H9 (cell line): ENCODE measurements around the gene CNDP2. TPM values are rescaled to one million over a fixed set of nuclear protein-coding genes. Genes with fewer than 3 reads are reported as not detected.

Source experiments
- DNase-seq: peaks from one replicate; pipeline ENCODE4 v3.0.0-alpha.2; 2017
- H2AFZ ChIP-seq: one replicate; pipeline ENCODE4 v1.6.1; 2013; ENCODE audit warnings: mild to moderate bottlenecking, low read length, control low read depth, moderate library complexity
- H2AK5ac ChIP-seq: 2 replicates; pipeline ENCODE4 v1.6.1; 2013; ENCODE audit warnings: low read length, control low read depth, mixed read lengths; ENCODE audit not compliant: insufficient read length
- H2BK120ac ChIP-seq: one replicate; pipeline ENCODE4 v1.6.1; 2013; ENCODE audit warnings: low read depth, mild to moderate bottlenecking, low read length, control low read depth, inconsistent platforms; ENCODE audit not compliant: poor library complexity, severe bottlenecking
- H2BK12ac ChIP-seq: 2 replicates; pipeline ENCODE4 v1.6.1; 2013; ENCODE audit warnings: low read length, control low read depth, mixed read lengths, low read depth; ENCODE audit not compliant: insufficient read length
- H2BK15ac ChIP-seq: 2 replicates; pipeline ENCODE4 v1.6.1; 2013; ENCODE audit warnings: low read depth, low read length, control low read depth
- H2BK20ac ChIP-seq: one replicate; pipeline ENCODE4 v1.6.1; 2013; ENCODE audit warnings: low read depth, mild to moderate bottlenecking, low read length, control low read depth, inconsistent platforms; ENCODE audit not compliant: poor library complexity, severe bottlenecking
- H2BK5ac ChIP-seq: 2 replicates; pipeline ENCODE4 v1.6.1; 2013; ENCODE audit warnings: low read length, control low read depth, mixed read lengths; ENCODE audit not compliant: insufficient read length
- H3K14ac ChIP-seq: 2 replicates; pipeline ENCODE4 v1.6.1; 2013; ENCODE audit warnings: low read length, control low read depth; ENCODE audit not compliant: insufficient read depth
- H3K18ac ChIP-seq: 2 replicates; pipeline ENCODE4 v1.6.1; 2013; ENCODE audit warnings: low read depth, mild to moderate bottlenecking, mixed read lengths, low read length, control low read depth; ENCODE audit not compliant: insufficient read length
- H3K23ac ChIP-seq: 2 replicates; pipeline ENCODE4 v1.6.1; 2013; ENCODE audit warnings: low read length, control low read depth, mixed read lengths, low read depth; ENCODE audit not compliant: insufficient read length
- H3K23me2 ChIP-seq: 2 replicates; pipeline ENCODE4 v1.6.1; 2013; ENCODE audit warnings: low read depth, mild to moderate bottlenecking, mixed read lengths, low read length, control low read depth; ENCODE audit not compliant: insufficient read length, poor library complexity, severe bottlenecking
- H3K27ac ChIP-seq: 2 replicates; pipeline ENCODE4 v1.5.1; 2013; ENCODE audit warnings: low read length, control low read depth, mixed read lengths, low read depth; ENCODE audit not compliant: insufficient read length
- H3K27me3 ChIP-seq: 2 replicates; pipeline ENCODE4 v1.6.1; 2013; ENCODE audit warnings: low read length, control low read depth, inconsistent platforms; ENCODE audit not compliant: insufficient read depth
- H3K4ac ChIP-seq: 2 replicates; pipeline ENCODE4 v1.6.1; 2013; ENCODE audit warnings: low read depth, mild to moderate bottlenecking, control low read depth, inconsistent platforms, low read length, moderate library complexity
- H3K4me1 ChIP-seq: 2 replicates; pipeline ENCODE4 v1.6.1; 2013; ENCODE audit warnings: low read length, control low read depth, inconsistent platforms; ENCODE audit not compliant: insufficient read depth
- H3K4me2 ChIP-seq: 2 replicates; pipeline ENCODE4 v1.6.1; 2013; ENCODE audit warnings: low read length, control low read depth, mixed read lengths; ENCODE audit not compliant: insufficient read length, insufficient read depth
- H3K56ac ChIP-seq: 2 replicates; pipeline ENCODE4 v1.6.1; 2013; ENCODE audit warnings: low read depth, mild to moderate bottlenecking, mixed read lengths, low read length, control low read depth; ENCODE audit not compliant: insufficient read length
- H3K79me1 ChIP-seq: 2 replicates; pipeline ENCODE4 v1.6.1; 2013; ENCODE audit warnings: low read depth, mild to moderate bottlenecking, moderate library complexity, low read length, control low read depth, inconsistent platforms; ENCODE audit not compliant: insufficient read depth, poor library complexity, severe bottlenecking
- H3K79me2 ChIP-seq: 2 replicates; pipeline ENCODE4 v1.6.1; 2013; ENCODE audit warnings: low read length, control low read depth, inconsistent platforms; ENCODE audit not compliant: insufficient read depth
- H3K9ac ChIP-seq: 2 replicates; pipeline ENCODE4 v1.6.1; 2013; ENCODE audit warnings: low read length, control low read depth, mixed read lengths; ENCODE audit not compliant: insufficient read length; ENCODE audit errors: extremely low read depth
- H3K9me3 ChIP-seq: one replicate; pipeline ENCODE4 v1.6.1; 2013; ENCODE audit warnings: low read depth, low read length, inconsistent platforms; ENCODE audit not compliant: control insufficient read depth
- H3T11ph ChIP-seq: one replicate; pipeline ENCODE4 v1.6.1; 2013; ENCODE audit warnings: mild to moderate bottlenecking, low read length, control low read depth, inconsistent platforms
- H4K20me1 ChIP-seq: one replicate; pipeline ENCODE4 v1.6.1; 2013; ENCODE audit not compliant: control insufficient read depth, insufficient read length, insufficient read depth
- H4K5ac ChIP-seq: 2 replicates; pipeline ENCODE4 v1.6.1; 2013; ENCODE audit warnings: low read depth, mild to moderate bottlenecking, mixed read lengths, low read length, control low read depth; ENCODE audit not compliant: insufficient read length
- H4K8ac ChIP-seq: replicated peaks from 2 replicates; pipeline ENCODE4 v1.6.1; 2013; ENCODE audit warnings: low read length, control low read depth, mixed read lengths, low read depth; ENCODE audit not compliant: insufficient read length
- H4K91ac ChIP-seq: 2 replicates; pipeline ENCODE4 v1.6.1; 2013; ENCODE audit warnings: low read depth, mild to moderate bottlenecking, moderate library complexity, mixed read lengths, low read length, control low read depth; ENCODE audit not compliant: insufficient read length
- H3K27ac Mint-ChIP-seq, 3 experiments: 2 replicates in 2 of 3; 3 replicates in 1 of 3; pipeline ENCODE4 v1.8.0; 2020 to 2021; ENCODE audit warnings: mixed read lengths in 3 of 3, mild to moderate bottlenecking in 1 of 3, moderate library complexity in 1 of 3
- H3K27me3 Mint-ChIP-seq: 2 replicates; pipeline ENCODE4 v1.8.0; 2021; ENCODE audit warnings: low read depth, mild to moderate bottlenecking, moderate library complexity, mixed read lengths
- H3K36me3 Mint-ChIP-seq, 3 experiments: 2 replicates in 2 of 3; 3 replicates in 1 of 3; pipeline ENCODE4 v1.8.0; 2020 to 2021; ENCODE audit warnings: low read depth in 3 of 3, mixed read lengths in 3 of 3; ENCODE audit not compliant: insufficient read depth in 1 of 3
- H3K4me1 Mint-ChIP-seq, 2 experiments: 2 replicates each; pipeline ENCODE4 v1.8.0; 2020; ENCODE audit warnings: mixed read lengths in 2 of 2
- H3K4me3 Mint-ChIP-seq, 2 experiments: 2 replicates in 1 of 2; 3 replicates in 1 of 2; pipeline ENCODE4 v1.8.0; 2020 to 2021; ENCODE audit warnings: mild to moderate bottlenecking in 2 of 2, mixed read lengths in 2 of 2, moderate library complexity in 1 of 2
- H3K9me3 Mint-ChIP-seq, 2 experiments: 2 replicates in 1 of 2; 3 replicates in 1 of 2; pipeline ENCODE4 v1.8.0; 2020; ENCODE audit warnings: mild to moderate bottlenecking in 2 of 2, mixed read lengths in 2 of 2, moderate library complexity in 1 of 2
- CTCF ChIP-seq: fragments of 200-600 bp; sonication (generic); conservative IDR thresholded peaks from 3 replicates; pipeline ENCODE4 v1.8.0; 2021; ENCODE audit warnings: antibody characterized with exemption, mild to moderate bottlenecking
- WGBS: extraction: QIAGEN DNeasy Blood & Tissue Kit; methylation state at CpG from one replicate; pipeline ENCODE4 v1.1.7; 2013; ENCODE audit warnings: missing lambda C conversion rate, low lambda C conversion rate, mixed read lengths; ENCODE audit not compliant: insufficient read length; ENCODE audit errors: extremely low coverage; 5-methylcytosine and 5-hydroxymethylcytosine counted together
- total RNA-seq: library from RNA; stranded (reverse); gene quantifications from 2 replicates; pipeline ENCODE4 v1.2.1, GENCODE V29; 2021

CNDP2 gene
- total RNA-seq, 1 experiment from 2014 or later, result 212 TPM

GRCh38 chr18:74507927-74508326, 11.8 kb downstream of the CNDP2 start:
- Histone ChIP-seq H2BK15ac (no peak overlapping the region), H4K91ac (no peak overlapping the region), H3K23ac (no peak overlapping the region), H3T11ph (no peak overlapping the region), H3K4me2 (no peak overlapping the region), H4K5ac (no peak overlapping the region), H2AFZ (no peak overlapping the region), H3K27me3 (no peaks in the 10 kb centered on the region), H4K8ac (no peak overlapping the region), H2BK20ac (no peak overlapping the region), H3K56ac (no peak overlapping the region), H3K4ac (no peak overlapping the region), H3K23me2 (no peaks in the 10 kb centered on the region), H3K27ac (no peak overlapping the region), H3K9ac (no peak overlapping the region), H4K20me1 (no peaks in the 10 kb centered on the region), H2BK5ac (no peak overlapping the region), H2AK5ac (no peak overlapping the region), H3K9me3 (no peaks in the 10 kb centered on the region), H3K4me1 (no peaks in the 10 kb centered on the region; the same call in 1 of the 2 replicates), H3K18ac (no peak overlapping the region), H2BK120ac (no peak overlapping the region), H2BK12ac (no peak overlapping the region), H3K14ac (no peak overlapping the region), H3K79me2 (no peaks in the 10 kb centered on the region), H3K79me1 (peaks cover 6% of the 10 kb centered on the region)
- peak; percentile 19 for DNase-seq
- Mint-ChIP-seq H3K9me3 (no peaks in the 10 kb centered on the region; a peak in 1 of 5 replicates), H3K36me3 (peaks cover 65 to 93% (median 83%) of the 10 kb centered on the region in 3 experiments), H3K27ac (peak overlapping the region in 2 of 3 experiments; percentile 68 to 77; a peak in 4 of 7 replicates), H3K27me3 (no peaks in the 10 kb centered on the region), H3K4me3 (no peak overlapping the region), H3K4me1 (peaks cover 9 to 19% of the 10 kb centered on the region in 2 experiments)
- no peak for TF ChIP-seq CTCF
- WGBS, result no CpG with 5 or more reads among the region's 14 CpGs
